Upper lobe of left lung (tissue), 4 donors: ENCODE results near the gene FYB2.

Source experiments
- POLR2AphosphoS5 ChIP-seq, 2 donors: sonication (generic); formaldehyde crosslinking; IDR thresholded peaks; one replicate each; pipeline ENCODE4 v1.5.1; 2017; ENCODE audit warnings: antibody characterized with exemption in 2 of 2
- TF ChIP-seq, protein P1 (sequence below), 6 experiments: fragments of 450-650 bp in 4 of 6; fragments of 200-600 bp in 2 of 6; sonication (generic) in 2 of 6; IDR thresholded peaks; one replicate each; pipeline ENCODE4 v1.5.1; 2016 to 2019; ENCODE audit warnings: antibody characterized with exemption in 6 of 6

DNA sequence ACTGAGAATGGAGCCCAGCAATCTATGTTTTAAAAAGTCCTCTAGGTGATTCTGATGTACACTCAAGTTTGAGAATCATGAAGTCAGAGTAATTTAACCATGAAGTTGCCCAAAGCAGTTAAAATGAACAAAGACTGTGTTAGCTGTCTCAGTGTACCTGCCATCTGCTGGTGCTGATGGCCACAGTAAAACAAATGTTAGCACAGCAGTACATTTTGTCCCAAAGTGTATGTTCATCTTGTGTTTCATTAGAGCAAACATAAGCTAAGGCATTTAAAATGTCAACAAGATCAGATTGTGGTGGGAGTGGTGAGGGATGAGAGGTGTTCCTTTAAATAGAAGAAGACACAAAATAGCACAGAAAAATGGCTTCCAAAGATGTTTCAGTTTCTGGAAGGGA, 31.1 kb downstream of the FYB2 start:
- TF ChIP-seq, protein P1, sequence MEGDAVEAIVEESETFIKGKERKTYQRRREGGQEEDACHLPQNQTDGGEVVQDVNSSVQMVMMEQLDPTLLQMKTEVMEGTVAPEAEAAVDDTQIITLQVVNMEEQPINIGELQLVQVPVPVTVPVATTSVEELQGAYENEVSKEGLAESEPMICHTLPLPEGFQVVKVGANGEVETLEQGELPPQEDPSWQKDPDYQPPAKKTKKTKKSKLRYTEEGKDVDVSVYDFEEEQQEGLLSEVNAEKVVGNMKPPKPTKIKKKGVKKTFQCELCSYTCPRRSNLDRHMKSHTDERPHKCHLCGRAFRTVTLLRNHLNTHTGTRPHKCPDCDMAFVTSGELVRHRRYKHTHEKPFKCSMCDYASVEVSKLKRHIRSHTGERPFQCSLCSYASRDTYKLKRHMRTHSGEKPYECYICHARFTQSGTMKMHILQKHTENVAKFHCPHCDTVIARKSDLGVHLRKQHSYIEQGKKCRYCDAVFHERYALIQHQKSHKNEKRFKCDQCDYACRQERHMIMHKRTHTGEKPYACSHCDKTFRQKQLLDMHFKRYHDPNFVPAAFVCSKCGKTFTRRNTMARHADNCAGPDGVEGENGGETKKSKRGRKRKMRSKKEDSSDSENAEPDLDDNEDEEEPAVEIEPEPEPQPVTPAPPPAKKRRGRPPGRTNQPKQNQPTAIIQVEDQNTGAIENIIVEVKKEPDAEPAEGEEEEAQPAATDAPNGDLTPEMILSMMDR (IDR thresholded peaks at IDR 0.05): no peak
- TF ChIP-seq POLR2AphosphoS5 (IDR thresholded peaks at IDR 0.05): no peak
